Endothelial cell of umbilical vein (primary cell): ENCODE measurements around the gene COG6. TPM values are rescaled to one million over a fixed set of nuclear protein-coding genes. Genes with fewer than 3 reads are reported as not detected.

Experiments used
- BruUV-seq: library from RNA; stranded (reverse); fragments of 400-500 nt; replicated peaks from 2 replicates; lab custom pipeline; 2021; lab: Mats Ljungman, UMichigan
- CTCF ChIA-PET: fragments of 300-600, 350-600 bp; sonication (Branson Sonifier 250); formaldehyde crosslinking; loops from one replicate; lab custom pipeline; 2021; ENCODE audit warnings: antibody characterized with exemption, inconsistent platforms; lab: Charles Lee
- POLR2A ChIA-PET: fragments of 300-600, 350-600 bp; sonication (Branson Sonifier 250); formaldehyde crosslinking; loops from one replicate; lab custom pipeline; 2021; ENCODE audit warnings: antibody characterized with exemption, inconsistent platforms; lab: Charles Lee
- DNase-seq: peaks from one replicate; pipeline ENCODE4 v3.0.0-alpha.2; 2011; ENCODE audit warnings: low read depth, low spot score
- FAIRE-seq: peaks from 2 replicates; lab custom pipeline; 2011; peaks lifted over from hg19 to GRCh38; lab: Jason Lieb, UNC
- H2AFZ ChIP-seq: 2 replicates; pipeline ENCODE4 v1.6.0; 2012; ENCODE audit warnings: low read depth, low read length, control low read depth, inconsistent platforms
- H3K27ac ChIP-seq: 2 replicates; pipeline ENCODE4 v1.5.1; 2011; ENCODE audit warnings: low read depth, mild to moderate bottlenecking, control low read depth, low read length, moderate library complexity; ENCODE audit not compliant: insufficient read depth
- H3K27me3 ChIP-seq, 2 experiments: 2 replicates each; pipeline versions ENCODE4 v1.6.0 to v1.6.1; 2011; ENCODE audit warnings: low read length in 2 of 2, mixed read lengths in 1 of 2; ENCODE audit not compliant: control insufficient read depth in 2 of 2, insufficient read depth in 2 of 2
- H3K36me3 ChIP-seq, 2 experiments: 2 replicates in 1 of 2; 3 replicates in 1 of 2; pipeline ENCODE4 v1.5.1; 2011; ENCODE audit warnings: low read length in 2 of 2, mild to moderate bottlenecking in 1 of 2, moderate library complexity in 1 of 2; ENCODE audit not compliant: control insufficient read depth in 2 of 2, insufficient read depth in 2 of 2; ENCODE audit errors: extremely low read depth in 1 of 2
- H3K4me1 ChIP-seq: 3 replicates; pipeline ENCODE4 v1.5.1; 2011; ENCODE audit warnings: mild to moderate bottlenecking, low read length; ENCODE audit not compliant: control insufficient read depth, insufficient read depth; ENCODE audit errors: extremely low read depth
- H3K4me2 ChIP-seq: 2 replicates; pipeline ENCODE4 v1.6.1; 2011; ENCODE audit warnings: low read length, control low read depth, mixed read lengths; ENCODE audit not compliant: insufficient read depth
- H3K4me3 ChIP-seq, 3 experiments: fragments of 200-600 bp in 1 of 3; sonication (generic), shearing (Covaris generic) in 1 of 3; replicated peaks in 1 of 3; 2 replicates each; pipeline ENCODE4 v1.5.1; 2011 to 2016; ENCODE audit warnings: control low read depth in 3 of 3, low read length in 3 of 3, mild to moderate bottlenecking in 2 of 3, inconsistent platforms in 1 of 3, low read depth in 1 of 3, moderate library complexity in 1 of 3; ENCODE audit not compliant: insufficient read depth in 1 of 3
- H3K79me2 ChIP-seq: 2 replicates; pipeline ENCODE4 v1.6.0; 2012; ENCODE audit warnings: low read length, inconsistent platforms; ENCODE audit not compliant: control insufficient read depth, insufficient read depth
- H3K9ac ChIP-seq: replicated peaks from 2 replicates; pipeline ENCODE3; 2011; ENCODE audit warnings: low read length, control low read depth; ENCODE audit not compliant: insufficient read depth; ENCODE audit errors: extremely low read depth
- H3K9me1 ChIP-seq: replicated peaks from 3 replicates; pipeline ENCODE4 v1.6.0; 2011; ENCODE audit warnings: mild to moderate bottlenecking, low read length; ENCODE audit not compliant: control insufficient read depth, insufficient read depth; ENCODE audit errors: extremely low read depth
- H3K9me3 ChIP-seq: replicated peaks from 2 replicates; pipeline ENCODE4 v1.5.1; 2012; ENCODE audit warnings: low read length, inconsistent platforms; ENCODE audit not compliant: control insufficient read depth, insufficient read depth
- H4K20me1 ChIP-seq: replicated peaks from 2 replicates; pipeline ENCODE3; 2011; ENCODE audit warnings: mild to moderate bottlenecking, low read length; ENCODE audit not compliant: control insufficient read depth, insufficient read depth; ENCODE audit errors: extremely low read depth
- EZH2 ChIP-seq: IDR thresholded peaks from 2 replicates; pipeline ENCODE4 v1.6.1; 2012; ENCODE audit warnings: borderline replicate concordance, low read depth, mild to moderate bottlenecking, moderate library complexity, low read length, inconsistent platforms; ENCODE audit not compliant: severe bottlenecking
- FOS ChIP-seq: IDR thresholded peaks from 2 replicates; pipeline ENCODE4 v1.6.1; 2011; ENCODE audit warnings: mild to moderate bottlenecking, low read length, moderate library complexity, borderline replicate concordance; ENCODE audit not compliant: insufficient read depth
- GATA2 ChIP-seq: IDR thresholded peaks from 2 replicates; pipeline ENCODE4 v1.7.0; 2011; ENCODE audit warnings: low read depth, mild to moderate bottlenecking, moderate library complexity, mixed read lengths, low read length; ENCODE audit not compliant: insufficient read length, insufficient read depth
- JUN ChIP-seq: IDR thresholded peaks from 2 replicates; pipeline ENCODE4 v1.6.1; 2011; ENCODE audit warnings: borderline replicate concordance, low read depth; ENCODE audit not compliant: insufficient read length, insufficient read depth
- MYC ChIP-seq: IDR thresholded peaks from one replicate; pipeline ENCODE4 v1.6.1; 2011; ENCODE audit warnings: mild to moderate bottlenecking, low read depth, low read length
- POLR2A ChIP-seq: IDR thresholded peaks from 2 replicates; pipeline ENCODE4 v1.6.1; 2012; ENCODE audit warnings: low read depth, mild to moderate bottlenecking, control low read depth, low read length
- POLR2AphosphoS5 ChIP-seq: IDR thresholded peaks from 2 replicates; pipeline ENCODE4 v1.6.1; 2012; ENCODE audit warnings: low read depth, mild to moderate bottlenecking, control low read depth, low read length, moderate library complexity; ENCODE audit not compliant: insufficient read depth
- dilution Hi-C: fragments of 300-500 bp; cut with MboI; formaldehyde crosslinking; loops from one replicate; pipeline ENCODE4 v1.15.0; 2019; ENCODE audit warnings: low sequenced_read_pairs; ENCODE audit not compliant: extremely low pct_ligation_motif_present
- intact Hi-C: fragments of 100-400 bp; cut with micrococcal nuclease; formaldehyde crosslinking; loops from one replicate; pipeline ENCODE4 v1.10.0; 2022
- polyA plus RNA-seq, 4 experiments: library from polyadenylated mRNA; depleted of rRNA in 3 of 4; stranded (reverse) in 3 of 4; unstranded in 1 of 4; fragments of >200 nt; gene quantifications; 2 replicates each; pipeline versions ENCODE4 v1.2.1 to v1.2.3, GENCODE V29; 2011 to 2012; ENCODE audit warnings: missing spikeins in 1 of 4
- total RNA-seq: library from RNA; stranded (reverse); gene quantifications from 2 replicates; pipeline ENCODE4 v1.2.3, GENCODE V29; 2021
- TF ChIP-seq, protein P1 (sequence below), 2 donors: IDR thresholded peaks; 1 replicate in 1 of 2; 2 replicates in 1 of 2; pipeline ENCODE4 v1.5.1; 2011; ENCODE audit warnings: low read length in 2 of 2, mild to moderate bottlenecking in 2 of 2, moderate library complexity in 2 of 2, control low read depth in 1 of 2, inconsistent platforms in 1 of 2, low read depth in 1 of 2; ENCODE audit not compliant: insufficient read depth in 1 of 2; ENCODE audit errors: extremely low read depth in 1 of 2
- TF ChIP-seq, protein P2 (sequence below): IDR thresholded peaks from 2 replicates; pipeline ENCODE4 v1.6.1; 2011; ENCODE audit not compliant: insufficient read depth, insufficient read length

COG6 gene
- total and polyA plus RNA-seq, 2 donors (not counting 3 experiments of a cell fraction or from before 2014, with no cell fraction given), result 12.1 to 41.1 TPM

DNA sequence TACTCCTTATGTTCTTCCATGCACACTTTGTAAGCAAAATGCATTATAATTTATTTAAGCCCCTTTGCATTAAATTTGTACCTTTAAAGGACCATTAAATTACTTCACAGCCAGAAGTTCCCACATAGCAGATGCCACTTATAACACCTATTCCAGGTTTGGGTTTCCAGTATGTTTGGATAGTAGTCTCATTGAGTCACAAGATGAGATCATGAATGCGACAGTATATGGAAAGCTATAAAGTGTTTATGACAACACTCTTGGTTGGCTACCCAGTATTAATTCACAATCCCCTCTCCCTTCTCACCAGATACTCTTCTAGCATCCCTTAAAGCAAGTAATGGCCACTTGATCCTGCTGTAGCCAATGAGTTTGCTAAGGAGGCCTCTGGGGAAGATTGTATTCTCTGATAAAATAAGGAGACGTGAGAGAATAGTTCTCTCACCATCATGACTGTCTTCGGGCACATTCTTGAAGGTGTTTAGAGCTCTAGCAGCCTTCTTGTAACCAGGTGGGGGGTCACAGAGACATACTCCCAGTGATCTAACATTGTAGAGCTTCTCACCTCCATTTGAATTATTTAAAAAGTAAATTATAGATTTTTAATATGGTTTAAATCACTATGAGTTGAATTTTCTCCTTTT lies 49.7 kb upstream of the COG6 start:
- Histone ChIP-seq H2AFZ (no peak overlapping the region), H3K9me3 (no peaks in the 10 kb centered on the region), H3K4me3 (no peak overlapping the region), H3K27me3 (peaks cover 0 to 8% of the 10 kb centered on the region in 2 experiments), H4K20me1 (no peaks in the 10 kb centered on the region), H3K36me3 (no peaks in the 10 kb centered on the region), H3K9ac (no peak overlapping the region), H3K4me2 (no peak overlapping the region), H3K27ac (no peak overlapping the region), H3K4me1 (peaks cover 9% of the 10 kb centered on the region), H3K9me1 (no peaks in the 10 kb centered on the region), H3K79me2 (peaks cover 3% of the 10 kb centered on the region)
- BruUV-seq, result no TSS peak
- no peak for TF ChIP-seq EZH2
- TF ChIP-seq, protein P1, sequence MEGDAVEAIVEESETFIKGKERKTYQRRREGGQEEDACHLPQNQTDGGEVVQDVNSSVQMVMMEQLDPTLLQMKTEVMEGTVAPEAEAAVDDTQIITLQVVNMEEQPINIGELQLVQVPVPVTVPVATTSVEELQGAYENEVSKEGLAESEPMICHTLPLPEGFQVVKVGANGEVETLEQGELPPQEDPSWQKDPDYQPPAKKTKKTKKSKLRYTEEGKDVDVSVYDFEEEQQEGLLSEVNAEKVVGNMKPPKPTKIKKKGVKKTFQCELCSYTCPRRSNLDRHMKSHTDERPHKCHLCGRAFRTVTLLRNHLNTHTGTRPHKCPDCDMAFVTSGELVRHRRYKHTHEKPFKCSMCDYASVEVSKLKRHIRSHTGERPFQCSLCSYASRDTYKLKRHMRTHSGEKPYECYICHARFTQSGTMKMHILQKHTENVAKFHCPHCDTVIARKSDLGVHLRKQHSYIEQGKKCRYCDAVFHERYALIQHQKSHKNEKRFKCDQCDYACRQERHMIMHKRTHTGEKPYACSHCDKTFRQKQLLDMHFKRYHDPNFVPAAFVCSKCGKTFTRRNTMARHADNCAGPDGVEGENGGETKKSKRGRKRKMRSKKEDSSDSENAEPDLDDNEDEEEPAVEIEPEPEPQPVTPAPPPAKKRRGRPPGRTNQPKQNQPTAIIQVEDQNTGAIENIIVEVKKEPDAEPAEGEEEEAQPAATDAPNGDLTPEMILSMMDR (IDR thresholded peaks at IDR 0.05; ENCODE audit: extremely low read depth in 1 of 2, insufficient read depth in 1 of 2, low read depth in 1 of 2, low read length in 2 of 2), result no peak
- no peak for TF ChIP-seq POLR2A
- TF ChIP-seq GATA2, result no peak
- TF ChIP-seq, protein P2, sequence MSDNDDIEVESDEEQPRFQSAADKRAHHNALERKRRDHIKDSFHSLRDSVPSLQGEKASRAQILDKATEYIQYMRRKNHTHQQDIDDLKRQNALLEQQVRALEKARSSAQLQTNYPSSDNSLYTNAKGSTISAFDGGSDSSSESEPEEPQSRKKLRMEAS, result no peak
- no peak for TF ChIP-seq JUN
- TF ChIP-seq FOS, result no peak
- no peak for TF ChIP-seq POLR2AphosphoS5
- no peak for TF ChIP-seq MYC
- POLR2A ChIA-PET, result no interaction called here
- dilution Hi-C loops (no loop called here), intact Hi-C loops (no loop called here)
- CTCF ChIA-PET, result interaction anchor here (0.8 to 4.9 kb wide), 6 partner anchors 10 to 551 kb away, joined by 3 to 30 read pairs (median 3); no protein-coding TSS in a partner anchor
- FAIRE-seq, result no peak
- DNase-seq, result no peak
